ENCODE results near the gene EPC2.

Gene EPC2

GRCh38 chr2:148666555-148666954, 22.0 kb downstream of the EPC2 start:
- no peaks in the 10 kb centered on the region for H3K36me3 ChIP-seq (ENCODE audit: control insufficient read depth in 2 of 2, insufficient read depth in 1 of 2, low read length in 2 of 2)
- ChIA-PET CTCF (no interaction called here), POLR2A (no interaction called here)
- H3K4me3 ChIP-seq (ENCODE audit: low read depth, low read length): no peak overlapping the region
- H3K27ac ChIP-seq (ENCODE audit: extremely low read depth, low read depth, low read length): no peak overlapping the region
- H3K4me1 ChIP-seq (ENCODE audit: control insufficient read depth, insufficient read depth, low read length): peaks cover 9% of the 10 kb centered on the region; the same call in 1 of the 2 replicates
- no peaks in the 10 kb centered on the region for H3K9me3 ChIP-seq (ENCODE audit: control insufficient read depth, insufficient read depth, low read depth, low read length)
- no peak for TF ChIP-seq ZNF704 (tag by site-specific recombination; IDR thresholded peaks at IDR 0.05)
- TF ChIP-seq SCRT2 (tag by site-specific recombination; IDR thresholded peaks at IDR 0.05): no peak
- TF ChIP-seq ZNF76 (tag by site-specific recombination; IDR thresholded peaks at IDR 0.05; ENCODE audit: borderline replicate concordance, low read depth): no peak
- TF ChIP-seq ZNF768 (tag by site-specific recombination; IDR thresholded peaks at IDR 0.05): no peak
- TF ChIP-seq ZNF211 (tag by site-specific recombination; IDR thresholded peaks at IDR 0.05; ENCODE audit: low read depth): no peak
- TF ChIP-seq ZNF292 (tag by site-specific recombination; IDR thresholded peaks at IDR 0.05; ENCODE audit: borderline replicate concordance, low read depth): no peak

- Histone ChIP-seq H3K4me1 (ENCODE audit: control insufficient read depth, insufficient read depth, low read length) (peaks cover 9% of the 10 kb centered on the region; the same call in 1 of the 2 replicates), H3K9me3 (ENCODE audit: control insufficient read depth, insufficient read depth, low read depth, low read length) (no peaks in the 10 kb centered on the region), H3K27ac (ENCODE audit: extremely low read depth, low read depth, low read length) (no peak overlapping the region), H3K4me3 (ENCODE audit: low read depth, low read length) (no peak overlapping the region), H3K36me3 (ENCODE audit: control insufficient read depth in 2 of 2, insufficient read depth in 1 of 2, low read length in 2 of 2) (no peaks in the 10 kb centered on the region)
- POLR2A ChIA-PET: no interaction called here
- TF ChIP-seq PRDM6 (tag by site-specific recombination; IDR thresholded peaks at IDR 0.05) (peak; percentile 58), SALL2 (tag by site-specific recombination; IDR thresholded peaks at IDR 0.05; ENCODE audit: borderline replicate concordance) (no peak), ELK4 (IDR thresholded peaks at IDR 0.05; ENCODE audit: borderline replicate concordance, low read depth, low read length) (no peak)
- TF ChIP-seq, protein P1, sequence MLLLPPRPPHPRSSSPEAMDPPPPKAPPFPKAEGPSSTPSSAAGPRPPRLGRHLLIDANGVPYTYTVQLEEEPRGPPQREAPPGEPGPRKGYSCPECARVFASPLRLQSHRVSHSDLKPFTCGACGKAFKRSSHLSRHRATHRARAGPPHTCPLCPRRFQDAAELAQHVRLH (tag by site-specific recombination; IDR thresholded peaks at IDR 0.05): no peak
- CTCF ChIA-PET: no interaction called here
Observed at GRCh38 chr2:148667113-148667836, 22.7 kb downstream of the EPC2 start.

DNA sequence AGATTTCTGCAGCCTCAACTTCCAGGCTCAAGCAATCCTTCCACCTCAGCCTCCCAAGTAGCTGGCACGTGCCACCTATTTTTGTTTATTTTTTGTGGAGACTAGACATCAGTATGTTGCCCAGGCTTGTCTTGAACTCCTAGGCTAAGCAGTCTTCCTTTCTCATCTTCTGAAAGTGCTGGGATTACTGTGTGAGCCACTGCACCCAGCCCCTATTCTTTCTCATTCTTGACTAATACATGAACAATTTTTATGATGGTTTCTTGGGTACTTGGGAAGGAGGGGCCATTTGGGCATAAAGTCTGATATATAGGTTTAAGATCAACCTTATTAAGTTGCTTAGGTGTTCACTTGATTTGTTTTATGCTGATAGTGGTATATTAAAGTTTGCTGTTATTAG, 26.2 kb downstream of the EPC2 start:
- ChIA-PET POLR2A (no interaction called here), CTCF (interaction anchor here (1.0 kb wide), 1 partner anchor 13 kb away, joined by 4 read pairs; no protein-coding TSS in a partner anchor)
- Histone ChIP-seq H3K4me3 (ENCODE audit: low read depth, low read length) (no peak overlapping the region), H3K36me3 (ENCODE audit: control insufficient read depth in 2 of 2, insufficient read depth in 1 of 2, low read length in 2 of 2) (no peaks in the 10 kb centered on the region), H3K4me1 (ENCODE audit: control insufficient read depth, insufficient read depth, low read length) (peaks cover 11% of the 10 kb centered on the region), H3K27ac (ENCODE audit: extremely low read depth, low read depth, low read length) (no peak overlapping the region), H3K9me3 (ENCODE audit: control insufficient read depth, insufficient read depth, low read depth, low read length) (no peaks in the 10 kb centered on the region)
- TF ChIP-seq WT1 (tag by site-specific recombination; IDR thresholded peaks at IDR 0.05) (no peak), SP3 (tag by site-specific recombination; IDR thresholded peaks at IDR 0.05) (no peak), ZNF626 (tag by site-specific recombination; IDR thresholded peaks at IDR 0.05) (no peak), ZBTB6 (tag by site-specific recombination; IDR thresholded peaks at IDR 0.05) (no peak), ZNF548 (tag by site-specific recombination; IDR thresholded peaks at IDR 0.05) (no peak), ZSCAN4 (tag by site-specific recombination; IDR thresholded peaks at IDR 0.05) (no peak), ZNF654 (tag by site-specific recombination; IDR thresholded peaks at IDR 0.05; ENCODE audit: low read depth) (no peak), ZNF529 (tag by site-specific recombination; IDR thresholded peaks at IDR 0.05; ENCODE audit: insufficient replicate concordance) (no peak), HOXA7 (CRISPR knock-in tag; IDR thresholded peaks at IDR 0.05; ENCODE audit: borderline replicate concordance) (no peak)
- TF ChIP-seq, protein P2, sequence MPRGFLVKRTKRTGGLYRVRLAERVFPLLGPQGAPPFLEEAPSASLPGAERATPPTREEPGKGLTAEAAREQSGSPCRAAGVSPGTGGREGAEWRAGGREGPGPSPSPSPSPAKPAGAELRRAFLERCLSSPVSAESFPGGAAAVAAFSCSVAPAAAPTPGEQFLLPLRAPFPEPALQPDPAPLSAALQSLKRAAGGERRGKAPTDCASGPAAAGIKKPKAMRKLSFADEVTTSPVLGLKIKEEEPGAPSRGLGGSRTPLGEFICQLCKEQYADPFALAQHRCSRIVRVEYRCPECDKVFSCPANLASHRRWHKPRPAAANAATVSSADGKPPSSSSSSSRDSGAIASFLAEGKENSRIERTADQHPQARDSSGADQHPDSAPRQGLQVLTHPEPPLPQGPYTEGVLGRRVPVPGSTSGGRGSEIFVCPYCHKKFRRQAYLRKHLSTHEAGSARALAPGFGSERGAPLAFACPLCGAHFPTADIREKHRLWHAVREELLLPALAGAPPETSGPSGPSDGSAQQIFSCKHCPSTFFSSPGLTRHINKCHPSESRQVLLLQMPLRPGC (tag by site-specific recombination; IDR thresholded peaks at IDR 0.05): no peak

Measured in HEK293 (cell line).